Brain pericyte (primary cell): Measurements from ENCODE around the gene GBGT1.

Source experiments
- DNase-seq: peaks from one replicate; pipeline ENCODE4 v3.0.0-alpha.2; 2012; ENCODE audit warnings: low read depth, low spot score

GBGT1 gene

DNA sequence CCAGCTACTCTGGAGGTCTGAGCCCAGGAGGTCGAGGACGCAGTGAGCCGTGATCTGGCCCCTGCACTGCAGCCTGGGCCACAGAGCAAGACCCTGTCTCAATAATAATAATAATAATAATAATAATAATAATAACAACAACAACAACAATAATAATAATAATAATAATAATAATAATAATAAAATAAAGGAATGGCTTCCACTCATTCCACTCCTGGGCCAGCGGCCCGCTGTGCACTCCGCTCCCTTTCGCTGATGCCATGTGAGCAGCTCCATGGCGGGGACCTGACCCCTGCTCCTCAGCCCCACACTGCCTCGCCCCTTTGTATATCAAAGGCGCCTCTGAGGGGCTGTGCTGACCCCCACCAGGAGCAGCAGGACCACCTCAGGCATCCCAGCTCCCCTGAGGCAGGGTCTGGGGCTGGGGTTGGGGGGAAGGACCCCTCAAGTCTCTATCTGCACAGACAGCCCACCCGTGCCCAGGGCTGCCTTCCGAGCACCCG lies 20.0 kb downstream of the GBGT1 start:
- DNase-seq: no peak

DNA sequence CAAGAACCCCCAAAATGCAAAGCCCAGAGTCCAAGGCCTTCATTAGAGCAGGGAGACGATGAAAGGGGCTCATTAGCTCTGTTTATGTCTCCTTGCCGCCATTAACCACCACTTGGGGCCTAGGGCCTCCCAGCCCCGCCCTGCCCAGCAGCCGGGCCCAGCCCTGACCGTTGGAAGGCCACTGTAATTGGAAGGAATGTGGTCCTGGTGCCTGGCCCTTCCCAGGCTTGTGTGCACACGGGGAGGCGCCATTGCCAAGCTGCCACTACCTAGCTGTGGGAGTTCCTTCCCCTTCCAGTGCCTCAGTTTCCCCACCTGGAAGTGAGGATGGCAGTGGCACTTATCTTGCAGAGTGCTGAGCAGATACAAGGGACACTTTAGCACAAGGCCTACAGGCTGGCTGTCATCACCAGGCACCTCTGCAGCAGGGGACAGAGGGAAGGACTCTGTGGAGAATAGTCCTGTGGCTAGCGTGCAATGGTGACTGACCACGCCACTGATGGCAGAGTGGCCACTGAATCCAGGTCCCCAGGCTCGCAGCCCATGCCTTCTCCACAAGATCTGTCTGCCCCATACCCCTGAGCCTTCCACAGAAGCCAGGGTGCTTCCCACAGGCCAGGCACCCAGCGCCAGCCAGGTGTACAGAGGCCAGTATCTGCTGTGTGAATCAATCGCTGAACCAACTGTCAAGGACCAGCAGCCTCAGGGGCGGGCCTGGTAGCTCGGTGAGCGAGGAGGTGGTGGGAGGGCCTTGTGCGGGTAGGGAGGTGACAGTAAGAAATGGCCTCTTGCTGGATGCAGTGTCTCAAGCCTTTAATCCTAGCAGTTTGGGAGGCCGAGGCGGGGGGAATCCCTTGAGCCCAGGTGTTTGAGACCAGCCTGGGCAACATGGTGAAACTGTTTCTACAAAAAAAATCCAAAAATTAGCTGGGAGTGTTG lies 20.8 kb downstream of the GBGT1 start:
- no peak for DNase-seq

DNA sequence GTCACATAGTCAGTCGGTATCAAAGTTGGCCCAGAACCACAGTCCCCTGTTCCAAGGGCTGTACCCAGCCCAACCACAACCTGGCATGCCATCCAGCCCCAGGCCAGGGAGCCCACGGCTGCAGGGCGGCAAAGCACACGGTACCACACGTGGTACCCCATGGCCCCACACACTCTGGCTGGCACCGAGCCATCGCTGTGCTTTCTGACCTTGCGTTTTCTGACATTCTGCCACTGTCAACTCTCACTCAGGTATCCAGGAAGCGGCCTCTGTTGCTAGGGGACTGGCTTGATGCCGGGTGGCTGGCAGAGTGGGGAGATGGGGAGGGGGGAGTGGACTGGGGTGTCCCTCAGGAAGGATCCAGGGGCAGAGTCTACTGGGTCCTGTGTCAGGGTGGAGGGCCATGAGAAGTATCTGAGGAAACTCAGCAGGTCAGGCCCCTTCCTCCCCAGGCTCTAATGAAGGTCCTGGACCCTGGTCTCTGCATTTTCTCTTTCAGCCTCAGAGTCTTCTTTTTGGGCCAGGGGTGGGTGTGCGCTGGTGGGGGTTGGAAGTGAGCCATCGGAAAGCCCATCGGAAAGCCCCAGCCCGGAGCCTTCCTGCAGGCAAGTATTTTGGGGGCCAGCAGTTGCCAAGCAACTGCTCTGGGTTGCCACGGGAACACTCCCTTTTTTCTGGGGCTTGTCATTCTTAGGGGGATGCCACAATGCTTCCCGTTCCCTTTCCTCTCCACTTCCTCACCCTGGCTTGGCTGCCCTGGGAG lies 21.7 kb downstream of the GBGT1 start:
- DNase-seq: no peak

DNA sequence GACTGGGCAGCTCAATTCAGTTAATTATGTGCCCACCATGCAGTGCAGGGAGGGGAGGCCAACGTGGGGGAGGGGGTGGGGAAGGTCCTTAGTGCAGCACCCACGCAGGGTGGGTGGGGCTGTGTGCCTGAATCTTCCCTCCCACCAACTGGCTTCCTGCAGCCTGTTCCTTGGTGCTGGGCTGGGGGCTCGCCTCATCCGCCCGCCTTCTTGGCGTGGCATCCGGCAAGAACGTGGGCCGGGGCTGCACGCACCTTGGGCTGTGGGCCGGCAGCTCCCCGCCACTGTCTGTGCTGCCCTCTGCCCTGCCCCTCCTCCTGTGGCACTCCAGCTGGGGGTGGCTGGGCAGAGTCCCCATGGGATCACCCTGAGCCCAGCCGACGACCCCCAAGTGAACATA lies 23.1 kb downstream of the GBGT1 start:
- no peak for DNase-seq

DNA sequence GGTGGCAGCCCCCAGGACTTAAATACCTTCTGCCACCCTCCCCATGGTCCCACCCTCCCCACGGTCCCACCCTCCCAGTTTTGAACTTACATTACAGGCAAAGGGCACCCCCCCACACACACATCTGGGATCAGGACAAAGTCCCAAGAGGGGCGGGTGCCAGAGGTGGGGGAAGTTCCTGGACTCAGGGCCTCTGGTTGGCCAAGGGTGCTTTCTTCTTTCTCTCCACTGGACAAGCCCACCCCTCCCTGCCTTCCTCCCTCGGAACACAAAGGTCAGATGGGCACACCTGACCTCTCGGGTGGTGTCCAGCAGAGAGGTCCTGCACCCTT lies 23.6 kb downstream of the GBGT1 start:
- DNase-seq: no peak

DNA sequence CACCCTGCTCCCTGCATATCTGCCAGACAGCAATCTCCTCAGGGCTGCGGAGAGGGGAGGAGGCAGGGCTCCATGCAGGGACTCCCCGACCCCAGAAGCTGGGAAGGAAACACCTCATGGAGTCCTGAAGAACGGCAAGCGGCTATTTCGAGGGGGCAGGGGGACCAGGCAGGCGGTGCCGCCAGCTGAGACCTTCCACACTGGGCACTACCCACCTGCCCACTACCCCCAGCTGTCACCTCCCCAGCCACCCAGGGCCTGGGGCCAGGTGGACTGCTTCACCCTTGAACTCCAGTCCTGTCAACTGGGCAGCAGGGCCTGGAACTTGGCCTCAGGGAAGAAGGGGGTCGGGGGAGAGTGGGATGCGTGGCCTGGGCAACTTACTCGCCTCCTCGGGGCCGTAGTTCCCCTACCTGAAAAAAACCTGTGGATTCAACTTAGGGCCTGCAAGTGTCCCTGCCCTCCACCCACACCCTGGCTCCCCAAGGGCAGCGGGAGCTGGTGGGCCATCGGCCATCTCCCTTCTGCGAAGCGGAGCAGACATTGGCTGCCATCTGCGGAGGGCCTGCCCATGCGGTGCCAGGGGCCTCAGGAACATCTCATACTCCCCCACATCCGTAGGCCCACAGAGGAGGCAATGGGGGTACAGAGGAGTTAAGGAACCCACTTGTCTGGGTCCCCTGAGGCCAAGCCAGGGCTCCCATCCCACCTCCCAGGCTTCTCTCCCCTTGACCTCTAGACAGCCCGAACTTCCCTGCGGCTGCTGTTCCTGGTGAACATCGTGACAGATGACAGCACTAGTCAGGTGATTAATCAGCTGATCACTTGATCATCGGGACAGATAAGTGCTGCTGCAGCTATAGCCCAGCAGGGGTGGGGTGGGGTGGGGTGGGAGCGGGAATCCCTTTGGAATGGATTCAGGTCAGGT lies 24.2 kb downstream of the GBGT1 start:
- no peak for DNase-seq

DNA sequence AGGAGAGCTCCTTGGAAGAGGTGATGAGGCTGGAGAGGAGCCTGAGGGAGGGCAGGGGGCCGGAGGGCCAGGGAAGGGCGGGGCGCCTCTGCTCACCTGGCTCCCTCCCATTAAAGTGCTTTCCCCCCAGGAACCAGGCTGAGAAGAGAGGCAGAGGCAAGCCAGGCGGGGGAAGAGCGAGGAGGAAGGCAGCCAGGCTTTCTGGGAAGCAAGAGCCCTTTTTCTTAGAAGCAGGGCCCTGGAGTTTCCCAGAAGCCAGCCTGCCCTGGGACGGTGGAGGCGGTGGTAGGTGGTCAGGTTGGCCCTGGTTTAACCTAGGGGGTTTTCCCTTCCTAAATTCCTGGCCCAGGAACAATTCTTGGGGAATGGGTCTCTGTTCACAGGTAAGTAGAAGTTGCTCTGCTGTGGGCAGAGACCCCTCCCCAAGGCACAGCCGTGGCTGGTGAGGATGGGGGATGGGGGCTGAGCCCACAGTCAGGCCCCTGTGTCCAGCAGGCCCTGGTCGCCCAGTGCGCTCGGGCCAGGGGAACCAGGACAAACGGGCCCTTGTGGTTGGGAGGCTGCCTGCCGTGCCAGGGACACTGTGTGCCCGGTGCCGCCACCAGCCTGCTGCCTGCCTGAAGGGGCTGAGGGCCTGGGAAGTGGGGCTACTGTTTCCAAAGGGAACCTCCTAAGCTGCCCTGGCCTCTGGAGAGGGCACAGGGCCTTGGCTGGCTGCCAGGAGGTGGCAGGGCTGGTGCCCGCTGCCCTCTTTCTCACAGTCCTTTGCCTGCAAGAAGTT lies 26.1 kb downstream of the GBGT1 start:
- DNase-seq: no peak

DNA sequence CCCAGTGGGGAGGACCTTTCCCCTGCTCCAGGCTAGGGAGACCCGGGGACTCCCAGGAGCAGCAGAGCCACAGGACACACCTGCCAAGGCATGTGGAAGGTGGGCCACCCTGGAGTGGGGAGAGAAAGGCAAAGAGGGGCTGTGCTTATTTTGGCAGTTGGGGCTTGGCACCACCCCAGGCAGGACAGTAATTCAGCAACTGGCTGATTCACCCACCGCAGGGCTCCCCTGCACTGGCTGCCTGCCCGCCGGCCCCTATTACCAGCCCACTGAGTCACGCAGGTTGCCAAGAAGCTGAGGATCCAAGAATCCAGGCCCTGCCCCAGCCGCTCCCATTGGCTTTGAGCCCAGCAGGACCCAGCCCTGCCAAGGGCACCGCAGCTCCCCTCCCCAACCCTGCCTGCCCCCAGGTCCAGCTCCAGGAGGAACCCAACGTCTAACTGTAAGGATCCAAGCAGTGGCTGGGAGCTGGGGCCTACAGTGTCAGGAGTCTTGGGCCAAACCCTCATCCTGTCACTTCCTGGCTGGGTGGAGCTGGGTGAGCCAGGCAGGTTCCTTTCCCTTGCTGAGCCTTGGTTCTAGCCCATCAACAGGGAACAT lies 28.5 kb downstream of the GBGT1 start:
- DNase-seq: no peak

DNA sequence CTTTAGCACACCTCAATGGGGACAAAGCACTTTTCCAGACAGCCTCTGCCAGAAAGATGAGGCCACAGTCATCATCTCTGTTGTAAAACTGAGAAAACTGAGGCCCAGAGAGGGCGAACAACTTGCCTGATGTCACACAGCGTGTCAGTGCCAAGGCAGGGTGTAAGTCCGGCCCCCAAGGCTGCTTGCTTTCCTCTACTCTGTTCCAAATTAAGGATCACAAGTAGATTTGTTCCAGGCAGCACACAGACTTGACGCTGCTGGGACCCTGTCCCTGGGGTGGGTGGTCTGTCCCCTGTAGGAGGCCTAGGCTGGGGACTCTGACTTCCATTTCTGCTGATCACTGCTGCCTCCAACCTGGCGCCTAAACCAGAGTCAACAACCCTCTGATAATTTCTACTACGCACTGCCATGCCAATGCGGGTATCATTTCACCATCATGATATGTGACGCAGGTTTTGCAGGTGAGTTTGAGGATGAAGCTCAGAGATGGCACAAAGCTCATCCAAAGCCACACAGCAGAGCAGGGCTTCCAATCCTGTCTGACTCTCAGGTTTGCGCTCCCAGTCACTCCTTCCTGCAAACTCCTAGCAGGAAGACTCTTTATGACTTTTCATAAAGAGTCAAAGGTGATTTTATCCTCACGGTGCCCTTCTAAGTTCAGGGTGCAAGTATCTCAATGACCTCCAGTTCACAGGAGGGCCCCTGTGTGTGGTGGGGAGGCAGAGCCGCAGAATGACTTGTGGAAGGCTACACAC lies 29.1 kb downstream of the GBGT1 start:
- DNase-seq: no peak

DNA sequence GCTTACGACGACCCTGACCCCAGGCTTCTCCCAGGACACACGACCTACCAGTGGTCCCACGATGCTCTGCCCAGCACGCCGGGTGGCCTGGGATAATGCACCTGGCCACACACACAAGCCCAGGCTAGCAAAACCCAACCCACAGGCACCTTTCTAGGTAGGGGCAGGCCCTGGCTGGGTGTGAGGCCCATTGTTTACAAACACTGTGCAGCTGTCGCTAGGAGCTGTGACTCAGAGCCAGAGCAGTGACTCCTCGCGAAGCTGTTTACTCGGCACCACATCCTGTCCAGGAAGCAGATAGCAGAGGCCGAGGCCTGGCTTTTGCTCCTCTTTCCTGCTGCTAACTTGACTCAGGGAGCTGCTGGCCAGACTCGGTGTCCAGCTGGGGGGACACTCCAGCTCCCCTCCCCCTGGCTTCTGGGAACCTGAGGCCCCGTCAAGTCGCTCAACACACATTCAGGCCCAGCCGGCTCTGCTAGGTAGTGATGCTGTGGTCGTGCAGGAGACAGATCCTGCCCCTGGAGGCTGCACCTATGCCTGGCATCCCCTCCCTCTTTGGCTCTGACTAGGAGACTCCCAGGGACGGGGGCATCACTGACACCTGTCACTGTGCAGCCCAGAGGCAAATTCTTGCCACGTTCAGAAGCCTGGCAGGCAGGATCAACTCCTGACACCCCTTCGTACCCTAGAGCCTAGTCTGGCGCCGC lies 29.9 kb downstream of the GBGT1 start:
- no peak for DNase-seq

DNA sequence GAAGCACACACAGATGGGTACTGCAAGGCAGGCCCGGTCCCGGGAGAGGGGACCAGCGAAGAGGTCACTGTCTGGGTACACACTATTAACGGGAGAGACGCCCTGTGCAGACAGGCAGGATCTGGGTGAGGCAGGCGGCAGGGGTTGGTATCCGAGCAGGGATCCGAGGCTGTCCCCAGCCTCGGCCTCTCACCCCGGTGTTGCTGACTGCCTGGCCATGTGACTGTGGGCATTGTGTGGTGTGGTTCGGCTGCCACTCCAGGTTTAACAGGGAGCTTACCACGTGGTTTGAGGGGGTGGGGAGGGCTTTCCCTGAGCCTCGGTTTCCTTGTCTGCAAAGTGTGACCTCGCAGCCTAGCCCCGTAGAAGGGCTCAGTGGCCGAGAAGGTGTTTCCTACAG lies 31.5 kb downstream of the GBGT1 start:
- no peak for DNase-seq

DNA sequence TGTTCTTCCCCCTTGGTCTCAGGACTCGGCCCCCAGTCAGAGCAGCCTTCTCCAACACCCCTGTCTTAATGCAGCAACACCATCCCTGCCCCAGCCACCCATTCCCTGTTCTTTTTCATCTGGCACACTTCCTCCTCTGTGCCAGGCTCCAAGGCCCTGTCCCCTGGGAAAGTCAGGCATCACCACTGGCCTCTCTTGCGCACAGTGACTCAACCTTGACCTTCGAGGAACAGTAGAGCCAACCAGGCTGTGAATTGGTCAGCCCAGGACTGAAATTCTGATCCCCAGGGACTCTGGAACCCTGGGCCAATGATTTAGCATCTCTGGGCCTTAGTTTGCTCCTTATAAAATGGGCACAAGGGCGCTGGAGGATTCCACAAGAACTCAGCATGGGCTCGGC lies 32.2 kb downstream of the GBGT1 start:
- no peak for DNase-seq

DNA sequence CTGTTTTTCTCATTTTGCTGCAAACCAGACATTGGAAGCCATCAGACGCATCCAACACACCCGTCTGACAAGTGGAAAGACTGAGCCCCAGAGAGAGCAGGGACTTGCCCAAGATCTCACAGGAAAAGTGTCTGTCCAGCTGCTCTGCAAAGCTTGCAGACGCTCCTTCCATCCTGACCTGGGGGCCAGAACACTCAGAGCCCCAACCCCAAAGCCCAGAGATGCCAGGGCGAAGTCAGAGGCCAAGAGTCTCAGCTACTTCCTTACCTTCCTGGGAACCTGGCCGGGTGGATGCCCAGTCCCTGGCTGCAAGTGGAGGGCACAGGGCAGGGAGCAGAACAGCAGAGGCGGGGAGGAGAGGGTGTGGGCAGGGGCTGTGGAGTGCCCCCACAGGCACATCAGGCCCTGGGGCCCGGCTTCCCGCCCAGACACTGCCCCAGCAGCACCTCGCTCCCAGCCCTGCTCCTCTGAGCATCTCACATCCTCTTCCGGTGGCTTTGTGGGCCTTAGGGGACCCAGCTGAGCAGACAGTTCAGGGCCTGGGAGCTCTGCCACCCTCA lies 32.9 kb downstream of the GBGT1 start:
- no peak for DNase-seq

DNA sequence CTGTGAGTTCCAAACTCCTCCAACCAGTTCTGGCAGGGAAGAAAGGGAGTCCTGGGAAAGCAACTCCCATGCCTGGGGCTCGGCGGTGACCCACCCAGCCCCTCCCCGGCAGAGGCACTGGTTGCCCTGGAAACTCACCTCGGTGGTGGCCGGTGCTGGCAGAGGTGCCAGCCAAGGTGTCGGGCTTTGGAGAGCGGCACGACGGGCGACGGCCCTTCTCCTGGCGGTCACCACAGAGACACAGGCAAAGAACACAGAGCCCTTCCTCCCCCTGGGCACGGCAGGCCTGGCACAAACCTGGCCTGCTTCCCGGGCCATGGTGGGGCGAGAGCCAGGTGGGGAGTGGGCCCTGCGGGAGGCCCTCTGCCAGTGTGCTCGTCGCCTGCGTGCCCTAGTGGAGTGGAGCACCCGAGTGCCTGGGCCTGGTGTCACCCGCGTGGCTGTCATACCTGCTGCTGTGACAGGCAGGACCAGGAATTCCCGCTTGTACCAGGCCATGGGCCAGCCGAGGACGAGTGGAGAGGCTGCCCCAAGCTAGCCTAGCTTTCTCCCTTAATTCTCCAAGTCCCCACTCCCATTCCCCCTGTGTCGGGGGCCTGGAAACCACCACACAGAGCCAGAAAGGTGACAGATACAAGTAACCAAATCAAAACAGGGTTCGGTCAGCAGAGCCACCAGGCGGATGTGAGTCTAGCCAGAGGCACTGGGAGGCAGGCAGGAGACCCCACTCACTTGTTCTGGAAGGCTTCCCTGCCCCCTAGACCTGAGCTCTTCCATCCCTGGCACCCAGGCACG lies 34.5 kb downstream of the GBGT1 start:
- no peak for DNase-seq

DNA sequence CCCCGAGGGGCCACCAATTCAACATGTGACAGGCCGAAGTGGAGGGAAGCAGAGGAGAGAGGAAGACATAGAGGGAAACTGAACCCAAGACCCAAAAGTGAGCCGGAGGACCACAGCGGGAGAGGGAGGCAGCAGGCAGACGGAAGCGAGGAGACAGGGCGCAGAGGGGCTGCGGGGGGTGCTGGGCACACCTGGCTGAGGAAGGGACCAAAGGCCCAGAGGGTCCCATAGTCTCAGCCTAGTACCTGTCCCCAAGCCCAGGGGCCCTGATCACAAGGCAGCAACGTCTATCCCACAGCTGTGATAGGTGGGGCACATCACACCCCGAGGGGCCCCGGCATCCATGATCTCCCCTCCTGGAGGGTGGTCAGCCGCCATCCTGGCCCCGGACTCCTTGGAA lies 35.6 kb downstream of the GBGT1 start:
- no peak for DNase-seq

DNA sequence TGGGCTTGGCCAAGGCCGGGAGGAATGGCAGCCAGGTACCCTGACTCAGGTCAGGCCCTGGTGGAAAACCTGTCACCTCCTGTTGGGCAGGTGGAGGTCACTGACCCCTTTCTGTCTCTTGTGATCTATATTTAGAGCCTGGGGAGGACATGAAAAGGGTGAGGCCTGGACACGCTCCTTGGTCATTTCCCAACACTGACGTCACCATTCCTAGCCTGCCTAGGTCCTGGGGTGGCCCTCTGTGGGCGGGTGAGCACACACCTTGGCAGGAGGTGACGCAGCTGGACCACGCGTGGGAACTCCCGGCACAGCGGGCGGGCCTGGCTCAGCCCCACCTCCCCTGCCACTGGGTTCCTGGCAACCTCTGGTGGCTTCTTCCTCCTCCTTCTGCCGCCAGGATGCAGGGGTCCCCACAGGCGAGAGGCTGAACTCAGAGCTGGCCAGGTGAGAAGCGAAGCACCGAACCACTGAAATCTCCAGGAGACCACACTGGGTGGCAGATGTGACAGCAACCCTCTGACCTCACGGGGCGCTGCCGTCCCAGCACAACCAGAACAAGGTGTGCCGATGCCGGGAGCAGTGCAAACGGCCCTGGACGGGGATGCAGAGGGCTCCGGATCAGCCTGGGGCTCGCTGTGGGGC lies 36.3 kb downstream of the GBGT1 start:
- no peak for DNase-seq

DNA sequence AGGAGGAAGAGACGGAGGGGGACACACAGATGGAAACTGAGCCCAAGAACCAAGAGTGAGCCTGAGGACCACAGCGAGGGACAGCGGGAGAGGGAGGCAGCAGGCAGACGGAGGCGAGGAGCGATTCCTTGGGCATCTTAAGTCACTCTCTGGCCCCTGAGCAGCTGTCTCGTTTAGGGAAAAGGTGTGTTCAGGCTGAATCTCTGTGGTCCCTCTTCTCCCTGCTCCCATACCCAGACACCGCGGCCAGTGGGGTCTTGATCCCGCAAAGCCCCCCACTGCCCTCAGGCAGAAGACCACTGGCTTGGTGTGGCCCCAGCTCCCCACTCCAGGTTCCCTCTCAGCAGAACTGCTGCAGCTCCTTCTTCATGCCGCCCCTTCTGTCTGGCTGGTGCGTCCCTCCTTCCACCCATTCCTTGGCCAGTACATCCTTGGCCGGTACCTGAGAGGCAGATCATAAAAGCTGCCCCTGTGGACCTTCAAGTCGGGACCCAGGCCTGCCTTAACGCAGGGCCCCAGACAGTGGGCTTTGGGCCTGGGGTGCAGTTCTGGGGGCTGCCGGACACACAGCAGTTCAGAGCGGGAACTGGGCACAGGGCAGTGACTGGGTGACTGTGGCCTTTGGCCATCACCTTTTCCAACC lies 36.9 kb downstream of the GBGT1 start:
- no peak for DNase-seq
